Astrocyte of the spinal cord (primary cell): ENCODE results near the gene CELA2B.

Experiments
- DNase-seq: peaks from one replicate; pipeline ENCODE4 v3.0.0; 2011; ENCODE audit warnings: low read depth, low spot score
- H3K4me3 ChIP-seq: 2 replicates; pipeline ENCODE4 v1.5.1; 2011; ENCODE audit warnings: low read depth, mild to moderate bottlenecking, low read length, moderate library complexity
- in situ Hi-C: cut with HindIII; loops from 2 replicates; pipeline ENCODE4 v1.10.0; 2017; ENCODE audit warnings: low sequenced_read_pairs
- TF ChIP-seq, protein P1 (sequence below): IDR thresholded peaks from 2 replicates; pipeline ENCODE4 v1.5.1; 2012; ENCODE audit warnings: low read depth, mild to moderate bottlenecking, low read length, inconsistent platforms

The CELA2B gene

DNA sequence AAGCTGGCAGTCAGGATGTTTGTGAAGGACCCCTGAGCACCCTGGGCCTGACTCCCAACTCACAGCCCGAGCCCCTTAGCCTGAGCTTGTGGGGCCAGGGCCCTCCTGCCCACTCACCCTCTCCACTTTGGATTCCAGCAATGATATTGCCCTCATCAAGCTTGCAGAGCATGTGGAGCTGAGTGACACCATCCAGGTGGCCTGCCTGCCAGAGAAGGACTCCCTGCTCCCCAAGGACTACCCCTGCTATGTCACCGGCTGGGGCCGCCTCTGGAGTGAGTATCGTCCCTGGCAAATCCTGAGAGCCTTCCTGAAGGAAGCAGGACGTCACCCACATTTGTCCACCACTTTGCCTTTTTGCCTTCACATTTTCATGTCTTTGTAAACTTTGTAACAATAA, 32.6 kb upstream of the CELA2B start:
- no peak for DNase-seq
- in situ Hi-C loops = loop anchor here (25.0 kb wide), 1 partner anchor 306 kb away; no protein-coding TSS in a partner anchor
- no peak overlapping the region for H3K4me3 ChIP-seq
- TF ChIP-seq, protein P1, sequence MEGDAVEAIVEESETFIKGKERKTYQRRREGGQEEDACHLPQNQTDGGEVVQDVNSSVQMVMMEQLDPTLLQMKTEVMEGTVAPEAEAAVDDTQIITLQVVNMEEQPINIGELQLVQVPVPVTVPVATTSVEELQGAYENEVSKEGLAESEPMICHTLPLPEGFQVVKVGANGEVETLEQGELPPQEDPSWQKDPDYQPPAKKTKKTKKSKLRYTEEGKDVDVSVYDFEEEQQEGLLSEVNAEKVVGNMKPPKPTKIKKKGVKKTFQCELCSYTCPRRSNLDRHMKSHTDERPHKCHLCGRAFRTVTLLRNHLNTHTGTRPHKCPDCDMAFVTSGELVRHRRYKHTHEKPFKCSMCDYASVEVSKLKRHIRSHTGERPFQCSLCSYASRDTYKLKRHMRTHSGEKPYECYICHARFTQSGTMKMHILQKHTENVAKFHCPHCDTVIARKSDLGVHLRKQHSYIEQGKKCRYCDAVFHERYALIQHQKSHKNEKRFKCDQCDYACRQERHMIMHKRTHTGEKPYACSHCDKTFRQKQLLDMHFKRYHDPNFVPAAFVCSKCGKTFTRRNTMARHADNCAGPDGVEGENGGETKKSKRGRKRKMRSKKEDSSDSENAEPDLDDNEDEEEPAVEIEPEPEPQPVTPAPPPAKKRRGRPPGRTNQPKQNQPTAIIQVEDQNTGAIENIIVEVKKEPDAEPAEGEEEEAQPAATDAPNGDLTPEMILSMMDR = no peak

DNA sequence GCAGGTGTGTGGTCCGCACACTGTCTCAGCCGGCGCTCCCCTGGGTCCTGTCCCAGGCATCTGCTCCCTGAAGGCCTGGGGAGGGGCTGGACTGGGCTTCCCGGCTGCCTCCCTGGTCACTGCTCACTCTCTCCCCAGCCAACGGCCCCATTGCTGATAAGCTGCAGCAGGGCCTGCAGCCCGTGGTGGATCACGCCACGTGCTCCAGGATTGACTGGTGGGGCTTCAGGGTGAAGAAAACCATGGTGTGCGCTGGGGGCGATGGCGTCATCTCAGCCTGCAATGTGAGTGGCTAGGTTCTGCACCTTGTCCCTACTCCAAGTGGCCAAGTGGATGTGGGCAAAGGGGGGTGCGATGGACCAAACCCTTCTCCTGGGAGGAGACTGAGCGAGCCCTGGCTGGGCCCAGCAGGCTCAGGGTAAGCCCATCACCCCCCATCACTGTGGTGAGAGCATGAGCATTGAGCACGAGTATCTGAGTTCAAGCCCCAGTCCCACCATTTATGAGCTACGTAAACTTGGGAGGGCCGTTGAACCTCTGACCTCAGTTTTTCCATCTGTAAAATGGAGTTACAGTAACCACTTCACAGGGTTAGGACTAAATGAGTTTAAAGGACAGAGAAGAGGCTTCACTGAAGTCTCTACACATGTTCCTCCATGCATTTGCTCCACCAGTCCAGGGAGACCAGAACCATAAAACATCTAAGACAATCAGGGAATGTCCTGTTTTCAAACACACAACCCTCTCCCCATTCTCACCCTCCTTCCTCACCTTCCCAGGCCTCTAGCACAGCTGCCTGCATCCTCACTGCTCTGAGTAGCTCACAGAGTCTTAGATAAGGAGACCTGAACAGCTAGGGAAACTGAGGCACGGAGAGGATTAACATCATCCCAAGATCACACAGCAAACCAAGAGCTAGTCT, 31.2 kb upstream of the CELA2B start:
- DNase-seq = no peak
- H3K4me3 ChIP-seq = no peak overlapping the region
- in situ Hi-C loops = loop anchor here (25.0 kb wide), 1 partner anchor 307 kb away; no protein-coding TSS in a partner anchor
- TF ChIP-seq, protein P1 = no peak

DNA sequence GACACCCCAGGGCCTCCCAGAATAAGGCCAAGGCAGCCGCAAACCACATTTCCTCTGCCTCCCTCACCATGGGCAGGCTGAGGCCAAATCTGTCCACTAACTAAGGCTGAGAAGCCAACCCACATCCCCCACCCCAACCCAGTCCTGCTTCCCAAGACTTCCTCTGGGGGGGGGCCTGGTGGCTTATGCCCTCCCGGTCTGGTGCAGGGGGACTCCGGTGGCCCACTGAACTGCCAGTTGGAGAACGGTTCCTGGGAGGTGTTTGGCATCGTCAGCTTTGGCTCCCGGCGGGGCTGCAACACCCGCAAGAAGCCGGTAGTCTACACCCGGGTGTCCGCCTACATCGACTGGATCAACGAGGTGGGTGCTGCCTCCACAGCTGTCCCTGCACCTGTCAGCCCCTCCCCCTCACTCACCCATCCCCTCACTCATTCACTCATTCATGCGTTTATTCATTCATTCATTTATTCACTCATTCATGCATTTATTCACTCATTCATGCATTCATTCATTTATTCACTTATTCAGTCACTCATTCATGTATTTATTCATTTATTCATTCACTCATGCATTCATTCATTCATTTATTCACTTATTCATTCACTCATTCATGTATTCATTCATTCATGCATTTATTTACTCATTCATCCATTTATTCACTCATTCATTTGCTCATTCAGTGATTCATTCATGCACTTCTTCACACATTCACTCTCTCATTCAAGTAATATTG, 30.3 kb upstream of the CELA2B start:
- no peak for DNase-seq
- TF ChIP-seq, protein P1 = no peak
- no peak overlapping the region for H3K4me3 ChIP-seq
- in situ Hi-C loops = loop anchor here (25.0 kb wide), 1 partner anchor 308 kb away; no protein-coding TSS in a partner anchor

DNA sequence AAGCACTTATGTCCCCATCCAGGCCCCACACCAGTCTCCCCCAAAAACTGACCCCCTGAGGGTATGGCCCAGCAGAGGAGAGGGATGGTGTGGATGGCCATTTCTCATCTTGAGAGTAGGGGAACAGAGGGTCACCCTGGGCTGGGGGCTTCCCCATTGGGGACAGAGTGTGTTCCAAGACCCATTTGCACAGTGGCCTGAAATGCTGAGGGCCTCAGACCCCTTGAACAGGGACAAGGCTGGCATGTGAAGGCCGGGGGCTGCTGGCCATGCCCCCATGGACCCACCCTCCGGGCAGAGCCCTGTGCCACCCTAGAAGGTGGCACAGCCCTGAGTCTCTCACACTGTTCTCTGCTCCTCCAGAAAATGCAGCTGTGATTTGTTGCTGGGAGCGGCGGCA, 29.7 kb upstream of the CELA2B start:
- DNase-seq = no peak
- in situ Hi-C loops = loop anchor here (25.0 kb wide), 1 partner anchor 309 kb away; no protein-coding TSS in a partner anchor
- no peak overlapping the region for H3K4me3 ChIP-seq
- TF ChIP-seq, protein P1 = no peak

DNA sequence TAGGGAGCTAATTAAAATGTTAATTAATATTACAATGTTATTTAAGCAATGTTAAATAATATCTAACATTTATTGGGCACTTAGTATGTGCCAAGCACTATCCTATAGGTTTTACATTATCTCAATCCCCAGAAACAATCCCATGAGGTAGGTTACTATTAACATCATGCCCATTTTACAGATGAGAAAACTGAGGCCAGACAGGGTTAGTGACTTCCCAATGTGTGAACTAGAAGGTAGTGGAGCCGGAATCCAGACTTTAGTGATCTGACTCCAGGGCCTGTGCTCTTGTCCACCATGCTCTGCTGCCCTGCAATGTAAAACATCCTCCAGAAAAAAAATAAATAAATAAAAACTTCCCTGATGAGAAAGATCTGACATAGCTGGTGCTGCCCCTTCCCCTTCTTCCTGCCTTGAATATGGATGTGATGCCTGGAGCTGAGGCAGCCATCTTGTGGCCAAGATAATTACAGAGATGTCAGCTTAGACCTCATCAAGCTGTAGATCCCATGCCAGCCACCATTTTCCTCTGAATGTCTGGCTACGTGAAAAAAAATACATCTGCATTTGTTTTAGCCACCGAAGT, 26.9 kb upstream of the CELA2B start:
- TF ChIP-seq, protein P1 = no peak
- DNase-seq = no peak
- in situ Hi-C loops = loop anchor here (25.0 kb wide), 1 partner anchor 312 kb away; no protein-coding TSS in a partner anchor
- no peak overlapping the region for H3K4me3 ChIP-seq

DNA sequence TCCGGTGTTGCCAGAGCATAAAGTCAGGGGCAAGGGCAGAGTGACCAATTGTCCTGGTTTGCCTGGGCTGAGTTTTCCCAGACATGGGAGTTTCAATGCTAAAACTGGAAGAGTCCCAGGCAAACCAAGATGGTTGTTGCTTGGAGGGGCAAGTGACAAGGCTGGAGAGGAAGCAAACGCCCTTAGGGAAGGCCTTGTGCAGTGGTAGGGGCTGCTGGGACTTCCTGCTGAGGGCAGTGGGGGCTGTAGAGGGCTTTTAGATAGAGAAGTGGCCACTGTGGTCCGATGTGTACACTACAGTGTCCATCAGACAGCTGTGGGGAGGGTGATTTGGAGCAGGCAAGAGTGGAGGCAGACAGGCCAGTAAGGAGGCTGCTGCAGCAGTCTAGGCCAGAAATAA, 26.3 kb upstream of the CELA2B start:
- H3K4me3 ChIP-seq = no peak overlapping the region
- DNase-seq = no peak
- TF ChIP-seq, protein P1 = no peak
- in situ Hi-C loops = loop anchor here (25.0 kb wide), 1 partner anchor 312 kb away; no protein-coding TSS in a partner anchor
